Muscle layer of duodenum (tissue), 2 donors: ENCODE results near the gene SIX2.

Experiments used
- H3K27ac ChIP-seq: one replicate; pipeline ENCODE4 v1.7.0; 2013; ENCODE audit warnings: mild to moderate bottlenecking, low read length
- H3K27me3 ChIP-seq: one replicate; pipeline ENCODE4 v1.7.0; 2013; ENCODE audit warnings: low read depth, mild to moderate bottlenecking, control low read depth, low read length
- H3K36me3 ChIP-seq, 2 donors: one replicate each; pipeline ENCODE4 v1.7.0; 2013; ENCODE audit warnings: low read length in 2 of 2, control low read depth in 1 of 2, mild to moderate bottlenecking in 1 of 2; ENCODE audit not compliant: insufficient read depth in 2 of 2, control insufficient read depth in 1 of 2
- H3K4me1 ChIP-seq, 2 donors: one replicate each; pipeline ENCODE4 v1.7.0; 2013; ENCODE audit warnings: low read length in 2 of 2, mild to moderate bottlenecking in 2 of 2, control low read depth in 1 of 2, moderate library complexity in 1 of 2; ENCODE audit not compliant: insufficient read depth in 2 of 2, control insufficient read depth in 1 of 2
- H3K4me3 ChIP-seq, 2 donors: one replicate each; pipeline ENCODE4 v1.7.0; 2013; ENCODE audit warnings: low read length in 2 of 2, low read depth in 1 of 2, mild to moderate bottlenecking in 1 of 2
- H3K9me3 ChIP-seq, 2 donors: one replicate each; pipeline ENCODE4 v1.7.0; 2013; ENCODE audit warnings: low read length in 2 of 2, control low read depth in 1 of 2, mild to moderate bottlenecking in 1 of 2; ENCODE audit not compliant: control insufficient read depth in 1 of 2
- donor health status: healthy.

The SIX2 gene

DNA sequence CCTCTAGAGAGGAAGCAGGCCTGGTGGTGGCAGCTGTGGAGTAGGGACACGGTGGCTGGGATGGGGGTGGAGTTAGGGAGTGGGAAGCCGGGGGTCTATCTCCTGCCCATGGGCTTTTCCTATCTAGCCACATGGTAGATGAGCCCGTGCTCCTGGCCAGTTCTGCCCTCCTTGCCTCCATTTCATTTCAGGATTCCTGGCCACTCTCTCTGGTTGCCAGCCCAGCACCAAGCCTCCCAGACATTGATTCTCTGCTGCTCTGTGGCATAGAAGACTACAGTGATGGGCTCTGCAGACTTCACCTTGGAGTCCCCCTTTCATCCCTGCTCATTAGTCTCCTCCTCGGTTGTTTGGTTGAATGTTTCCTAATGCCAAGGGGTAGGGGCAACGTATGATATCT is 48.4 kb downstream of the SIX2 start:
- Histone ChIP-seq H3K27ac (no peak overlapping the region), H3K4me1 (peaks cover 0 to 3% of the 10 kb centered on the region in 2 donors), H3K27me3 (peaks cover 12% of the 10 kb centered on the region), H3K9me3 (no peaks in the 10 kb centered on the region), H3K4me3 (no peak overlapping the region), H3K36me3 (no peaks in the 10 kb centered on the region)

GRCh38 chr2:44959855-44960254 is 49.4 kb downstream of the SIX2 start:
- Histone ChIP-seq H3K27me3 (peaks cover 13% of the 10 kb centered on the region), H3K4me3 (no peak overlapping the region), H3K27ac (no peak overlapping the region), H3K4me1 (peaks cover 0 to 13% of the 10 kb centered on the region in 2 donors), H3K36me3 (no peaks in the 10 kb centered on the region), H3K9me3 (no peaks in the 10 kb centered on the region)

DNA sequence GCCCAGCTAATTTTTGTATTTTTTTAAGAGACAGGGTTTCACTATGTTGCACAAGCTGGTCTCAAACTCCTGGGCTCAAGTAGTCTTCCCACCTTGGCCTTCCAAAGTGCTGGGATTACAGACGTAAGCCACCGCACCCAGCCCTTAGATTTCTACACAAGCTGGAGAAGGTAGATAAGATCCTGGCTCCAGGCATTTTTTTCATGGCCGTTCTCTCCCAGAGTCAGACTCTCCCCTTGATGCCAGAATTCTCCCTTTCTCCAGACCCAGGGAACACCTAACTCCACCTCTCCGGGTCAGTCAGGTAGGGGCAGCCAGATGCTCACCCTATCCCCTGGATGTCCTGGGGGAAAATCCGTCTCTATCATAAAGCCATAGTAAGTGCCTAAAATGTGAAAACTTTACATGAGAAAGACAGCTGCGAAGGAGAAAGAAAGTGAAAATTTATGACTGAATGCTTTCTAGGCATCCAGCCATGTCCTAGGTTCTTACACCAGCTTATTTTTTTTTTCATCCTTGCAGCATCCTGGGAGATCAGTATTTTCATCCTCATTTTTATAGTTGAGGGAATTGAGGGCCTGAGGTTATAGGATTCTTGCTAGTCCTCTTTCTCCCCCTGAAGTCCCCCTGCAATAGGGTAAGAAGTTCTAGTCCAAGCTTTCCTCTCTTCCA is 51.5 kb downstream of the SIX2 start:
- peaks cover 28% of the 10 kb centered on the region for H3K27me3 ChIP-seq

GRCh38 chr2:44956843-44957242 is 52.4 kb downstream of the SIX2 start:
- peaks cover 34% of the 10 kb centered on the region for H3K27me3 ChIP-seq
- H3K36me3 ChIP-seq: no peaks in the 10 kb centered on the region
- no peak overlapping the region for H3K4me3 ChIP-seq
- H3K4me1 ChIP-seq: peaks cover 0 to 32% of the 10 kb centered on the region in 2 donors
- no peak overlapping the region for H3K27ac ChIP-seq
- H3K9me3 ChIP-seq: no peaks in the 10 kb centered on the region

More for the DNA sequence above, 51.5 kb downstream of the SIX2 start:
- Histone ChIP-seq H3K9me3 (no peaks in the 10 kb centered on the region), H3K36me3 (no peaks in the 10 kb centered on the region), H3K4me3 (no peak overlapping the region), H3K4me1 (peaks cover 0 to 24% of the 10 kb centered on the region in 2 donors), H3K27ac (no peak overlapping the region)

GRCh38 chr2:44955593-44956392 is 53.5 kb downstream of the SIX2 start:
- H3K36me3 ChIP-seq: no peaks in the 10 kb centered on the region
- peak overlapping the region in 1 of 2 donors; percentile 51 for H3K4me3 ChIP-seq
- H3K27me3 ChIP-seq: peaks cover 43% of the 10 kb centered on the region

More at GRCh38 chr2:44955593-44956392, 53.5 kb downstream of the SIX2 start:
- Histone ChIP-seq H3K4me1 (peaks cover 0 to 34% of the 10 kb centered on the region in 2 donors), H3K27ac (no peak overlapping the region), H3K9me3 (no peaks in the 10 kb centered on the region)
